ENCODE measurements around the gene DNAJB8.

Gene DNAJB8

DNA sequence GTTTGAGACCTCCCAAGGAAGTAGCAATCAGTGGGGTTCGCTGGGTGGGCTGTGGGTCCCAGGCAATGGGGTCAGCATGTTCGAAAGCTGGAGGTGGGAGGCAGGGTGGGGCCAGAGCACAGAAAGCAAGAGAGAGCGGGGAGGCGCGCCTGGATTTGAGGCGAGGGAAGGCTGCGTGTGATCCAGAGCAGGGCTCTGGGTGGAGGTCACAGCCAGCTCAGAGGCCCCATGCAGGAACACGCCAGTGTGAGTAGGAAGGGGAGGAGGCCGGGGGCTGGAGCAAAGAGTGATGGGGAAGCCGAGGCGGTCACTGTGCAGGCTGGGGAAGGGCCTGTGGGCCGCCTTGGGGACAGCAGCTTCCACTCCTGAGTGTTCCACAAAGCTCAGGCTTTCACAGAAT, 8.8 kb downstream of the DNAJB8 start:
- TF ChIP-seq ZNF274 (IDR thresholded peaks at IDR 0.05; ENCODE audit: low read depth, low read length): no peak
- H3K4me3 ChIP-seq (ENCODE audit: low read length): no peak overlapping the region

DNA sequence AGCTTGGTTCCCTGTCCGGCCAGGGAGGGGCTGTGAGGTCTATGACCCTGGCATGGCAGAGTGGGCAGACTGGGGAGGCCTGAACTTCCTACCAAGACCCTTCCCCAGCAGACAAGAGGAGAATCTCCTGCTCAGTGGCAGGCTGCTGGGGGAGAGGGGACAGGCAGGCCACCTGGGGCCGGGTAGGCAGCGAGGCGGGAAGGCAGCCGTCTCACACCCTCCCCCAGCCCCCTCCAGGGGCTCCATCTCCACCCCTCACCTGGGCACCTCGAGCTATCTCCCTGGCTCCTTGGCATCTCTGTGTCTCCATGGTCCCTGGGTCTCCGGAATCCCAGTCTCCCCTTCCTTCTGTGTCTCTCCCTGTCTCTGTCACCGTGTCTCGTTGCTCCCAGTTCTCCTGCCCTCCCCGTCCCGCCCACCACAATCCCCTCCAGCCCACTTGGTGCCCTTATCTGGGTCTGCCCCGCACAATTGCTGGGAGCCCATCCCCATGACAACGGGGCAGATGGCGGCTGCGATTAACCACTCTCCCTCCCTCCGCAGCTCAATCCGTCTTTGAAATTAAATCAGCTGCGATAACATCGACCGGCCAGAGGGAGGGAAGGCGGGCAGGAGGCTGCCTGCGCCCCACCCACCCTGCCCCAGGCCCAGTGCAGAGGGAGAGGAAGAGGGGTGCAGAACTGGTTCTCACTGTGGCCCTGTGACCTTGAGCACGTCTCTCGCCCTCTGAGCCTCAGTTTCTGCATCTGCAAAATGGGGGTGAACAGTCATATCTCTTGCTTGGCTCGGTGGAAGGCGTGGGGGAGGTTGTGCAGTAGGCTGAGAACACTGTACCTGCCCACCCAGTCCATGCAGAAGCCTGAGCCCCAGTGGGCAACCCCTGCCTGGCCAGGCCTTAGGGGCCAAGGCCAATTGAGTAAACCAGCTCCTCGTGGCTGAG, 9.6 kb downstream of the DNAJB8 start:
- TF ChIP-seq ZNF274 (IDR thresholded peaks at IDR 0.05; ENCODE audit: low read depth, low read length): no peak
- H3K4me3 ChIP-seq (ENCODE audit: low read length): no peak overlapping the region

DNA sequence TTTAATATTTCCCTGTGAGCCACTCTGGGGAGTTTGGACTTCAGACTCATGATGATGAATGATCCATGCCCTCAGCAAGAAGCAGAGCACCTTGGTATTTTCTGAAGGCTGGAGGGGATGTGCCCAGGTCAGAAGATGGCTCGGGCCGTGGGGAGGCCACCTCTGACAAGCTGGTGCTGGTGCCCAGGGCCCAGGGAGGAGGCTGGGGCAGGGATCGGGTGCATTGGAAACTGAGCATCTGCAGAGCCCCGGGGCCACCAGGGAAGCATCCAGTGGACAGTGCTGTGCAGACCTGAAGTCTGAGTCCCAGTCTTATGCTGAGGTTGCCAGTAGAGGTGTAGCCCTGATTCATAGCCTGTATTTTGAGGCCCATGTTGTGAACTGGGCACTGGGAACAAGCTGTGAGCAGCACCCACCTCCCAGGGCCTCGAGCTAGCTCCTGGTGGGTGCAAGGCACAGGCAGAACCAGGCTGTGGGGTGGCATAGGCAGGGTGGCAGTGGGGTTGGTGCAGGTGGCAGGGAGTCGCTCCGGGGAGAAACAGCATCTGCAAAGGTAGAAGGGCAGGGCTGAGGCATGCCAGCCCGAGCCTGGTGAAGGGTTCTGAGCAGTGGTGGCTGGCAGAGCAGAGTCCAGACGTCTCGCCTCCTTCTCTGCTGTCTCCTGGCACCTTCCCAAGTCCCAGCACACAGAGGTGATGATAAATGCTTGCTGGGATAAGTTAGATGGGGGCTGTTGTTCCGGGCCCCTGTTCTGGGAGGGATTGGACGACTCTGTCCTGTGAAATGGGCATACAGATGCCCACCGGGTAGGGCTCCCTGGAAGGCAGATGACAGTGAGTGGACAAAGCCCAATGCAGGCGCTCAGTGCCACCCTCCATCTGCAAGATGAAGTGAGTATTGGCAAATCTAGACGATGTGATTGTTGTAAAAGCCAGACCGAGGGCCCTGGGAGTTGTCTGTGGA, 10.6 kb downstream of the DNAJB8 start:
- TF ChIP-seq ZNF274 (IDR thresholded peaks at IDR 0.05; ENCODE audit: low read depth, low read length): no peak
- no peak overlapping the region for H3K4me3 ChIP-seq (ENCODE audit: low read length)

DNA sequence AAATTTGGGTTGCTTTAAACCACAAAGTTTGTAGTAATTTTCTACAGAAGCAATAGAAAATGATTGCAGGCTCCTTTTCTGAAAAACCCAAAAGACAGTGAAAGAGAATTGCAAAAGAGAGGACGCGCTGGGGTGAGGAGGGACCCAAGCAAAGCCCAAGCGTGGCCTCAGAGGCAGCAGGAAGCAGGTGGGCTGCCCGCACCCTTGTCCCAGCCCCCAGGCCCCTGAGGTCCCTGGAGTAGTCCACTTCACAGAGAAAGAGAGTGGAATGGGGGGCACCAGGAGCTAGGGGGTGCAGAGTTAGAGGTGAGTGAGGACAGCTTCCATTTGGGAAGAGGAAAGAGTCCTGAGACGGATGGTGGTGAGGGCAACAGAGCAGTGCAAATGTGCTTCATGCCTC, 11.6 kb downstream of the DNAJB8 start:
- no peak for TF ChIP-seq ZNF274 (IDR thresholded peaks at IDR 0.05; ENCODE audit: low read depth, low read length)
- H3K4me3 ChIP-seq (ENCODE audit: low read length): no peak overlapping the region

DNA sequence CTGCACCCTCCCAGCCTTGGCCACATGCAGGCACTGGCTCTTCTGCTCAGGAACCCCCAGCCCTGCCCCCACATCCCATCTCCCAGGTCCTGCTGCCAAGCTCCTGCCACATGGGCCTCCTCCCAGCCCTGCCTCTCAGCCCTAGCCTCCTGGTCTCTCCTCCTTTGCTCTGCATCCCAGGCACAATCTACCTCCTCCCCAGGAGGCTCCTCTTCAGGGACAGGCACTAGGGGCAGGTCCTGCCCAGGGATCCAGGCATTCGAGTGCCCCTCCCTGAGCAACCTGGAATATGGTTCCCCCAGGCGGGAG, 12.4 kb downstream of the DNAJB8 start:
- H3K4me3 ChIP-seq (ENCODE audit: low read length): no peak overlapping the region
- TF ChIP-seq ZNF274 (IDR thresholded peaks at IDR 0.05; ENCODE audit: low read depth, low read length): no peak

DNA sequence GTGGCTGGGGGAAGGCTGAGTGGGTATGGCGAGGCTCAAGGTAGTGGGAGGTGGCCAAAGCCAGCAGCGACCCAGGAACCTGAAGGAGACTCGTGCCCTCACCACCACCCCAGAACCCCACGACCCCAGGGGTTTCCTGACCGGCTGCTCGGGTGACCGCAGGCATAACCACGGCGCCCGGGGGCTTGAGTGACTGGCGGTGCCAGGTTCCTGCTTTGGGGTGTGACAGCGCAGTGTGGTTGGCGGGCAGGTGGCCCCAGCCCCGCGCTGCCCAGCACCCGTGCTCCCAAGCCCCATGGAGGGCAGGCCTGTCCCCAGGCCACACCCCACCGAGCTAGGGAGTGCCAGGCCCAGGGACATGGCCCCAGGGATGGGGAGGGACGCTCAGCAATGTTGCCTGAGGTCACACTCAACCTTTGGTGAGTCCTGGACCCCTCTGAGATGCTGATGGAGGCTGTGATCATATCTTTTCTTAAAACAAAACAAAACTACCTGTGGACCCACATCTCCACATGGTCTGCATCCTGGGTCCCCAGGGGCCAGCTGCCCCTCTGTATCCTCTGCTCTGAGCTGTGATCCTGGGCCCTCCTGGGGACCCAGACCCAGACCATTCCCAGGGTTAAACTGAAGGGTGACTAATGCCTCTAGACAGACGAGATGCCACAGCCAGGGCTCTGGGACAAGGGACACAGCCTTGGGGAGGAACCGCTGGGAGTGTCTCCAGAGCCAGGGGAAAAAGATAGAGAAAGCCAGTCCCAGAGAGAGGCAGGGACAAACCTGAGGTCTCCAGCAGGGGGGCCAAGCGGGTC, 13.0 kb downstream of the DNAJB8 start:
- no peak overlapping the region for H3K4me3 ChIP-seq (ENCODE audit: low read length)
- TF ChIP-seq ZNF274 (IDR thresholded peaks at IDR 0.05; ENCODE audit: low read depth, low read length): no peak

DNA sequence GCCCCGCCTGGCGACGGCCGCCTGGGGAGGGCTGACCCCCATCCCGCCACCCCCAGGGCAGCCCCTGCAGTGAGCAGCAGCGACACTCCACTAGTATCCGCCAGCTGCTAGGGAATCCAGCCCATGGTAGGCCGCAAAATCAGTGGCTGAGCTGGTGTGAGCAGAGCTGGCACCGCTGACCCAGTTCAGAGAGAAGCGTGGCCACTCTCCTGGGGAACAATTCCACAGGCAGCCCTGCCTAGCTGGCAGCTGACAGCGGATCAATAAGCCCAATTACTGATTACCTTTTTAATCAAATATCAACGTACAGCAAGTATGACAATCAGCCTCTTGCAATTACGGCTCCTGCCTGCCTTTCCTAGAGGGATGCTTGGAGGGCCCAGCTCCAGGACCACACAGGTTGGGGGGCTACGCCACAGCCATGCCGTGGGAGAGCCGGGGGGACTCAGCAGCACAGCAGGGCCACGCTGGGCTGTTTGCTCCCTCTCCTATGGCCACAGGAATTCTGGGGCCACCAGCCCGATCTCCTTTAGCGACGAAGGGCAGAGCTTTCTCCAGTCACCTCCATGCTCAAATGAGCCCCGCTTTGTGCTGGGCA, 13.9 kb downstream of the DNAJB8 start:
- H3K4me3 ChIP-seq (ENCODE audit: low read length): no peak overlapping the region
- no peak for TF ChIP-seq ZNF274 (IDR thresholded peaks at IDR 0.05; ENCODE audit: low read depth, low read length)

DNA sequence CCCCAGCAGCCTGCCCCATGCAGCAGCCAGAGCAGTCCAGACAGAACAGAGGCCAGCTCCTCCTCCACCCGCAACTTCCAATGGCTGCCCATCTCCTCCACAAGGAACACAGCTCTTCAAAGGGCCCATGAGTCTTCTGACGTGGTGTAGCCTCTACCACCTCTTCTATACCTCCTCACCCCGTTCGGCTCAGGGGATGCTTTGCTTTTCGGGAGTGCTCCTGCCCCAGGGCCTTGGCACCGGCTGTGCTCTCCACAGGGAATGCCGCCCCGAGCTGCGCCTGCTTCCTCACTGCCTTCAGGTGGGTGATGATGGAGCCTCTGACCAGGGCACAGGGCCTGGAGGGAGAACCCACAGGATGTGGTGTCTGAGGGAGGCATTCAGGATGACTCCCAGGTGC, 14.6 kb downstream of the DNAJB8 start:
- H3K4me3 ChIP-seq (ENCODE audit: low read length): no peak overlapping the region
- no peak for TF ChIP-seq ZNF274 (IDR thresholded peaks at IDR 0.05; ENCODE audit: low read depth, low read length)

DNA sequence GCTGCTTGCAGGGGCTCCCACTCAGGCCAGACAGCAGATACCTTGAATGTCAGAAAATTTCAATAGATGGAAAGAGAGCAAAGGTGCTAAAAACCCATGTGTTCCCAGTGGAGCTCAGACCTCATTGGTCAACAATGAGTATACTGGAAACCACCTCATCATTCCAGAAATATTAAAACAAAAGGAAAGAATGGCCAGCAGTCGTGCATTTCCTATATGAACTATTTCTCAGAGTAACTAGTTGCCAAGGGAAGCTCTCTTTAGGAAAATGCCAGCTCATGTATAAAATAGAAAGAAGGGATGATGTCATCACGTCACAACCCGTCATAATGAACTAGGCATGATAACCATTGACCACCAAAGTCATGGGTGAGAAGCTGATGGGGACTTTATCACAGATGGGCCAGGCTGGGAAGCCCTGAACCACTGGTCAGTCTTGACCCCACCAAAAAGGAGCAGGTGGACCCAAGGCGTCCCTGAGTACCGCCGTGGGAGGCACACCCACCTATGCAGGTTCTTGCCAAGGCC, 17.5 kb downstream of the DNAJB8 start:
- TF ChIP-seq ZNF274 (IDR thresholded peaks at IDR 0.05; ENCODE audit: low read depth, low read length): no peak
- no peak overlapping the region for H3K4me3 ChIP-seq (ENCODE audit: low read length)

DNA sequence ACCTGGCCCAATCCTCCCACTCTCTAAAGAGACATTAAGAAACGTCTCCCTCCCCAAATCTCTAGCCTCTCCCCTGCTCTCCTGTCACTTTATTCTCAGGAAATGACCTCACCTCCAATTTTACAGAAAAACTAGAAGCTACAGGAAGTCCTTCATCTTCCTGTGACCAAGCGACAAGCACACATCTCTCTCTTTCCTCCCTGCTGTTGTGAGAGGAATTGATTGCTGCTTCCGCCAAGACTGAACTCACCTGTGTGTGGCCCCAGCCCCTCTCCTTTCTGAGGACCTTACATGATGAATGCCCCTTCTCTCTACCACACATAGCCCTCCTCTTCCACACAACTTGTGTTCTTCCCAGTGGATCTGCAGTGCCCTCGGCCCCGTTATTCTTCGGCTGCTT, 18.2 kb downstream of the DNAJB8 start:
- TF ChIP-seq ZNF274 (IDR thresholded peaks at IDR 0.05; ENCODE audit: low read depth, low read length): no peak
- H3K4me3 ChIP-seq (ENCODE audit: low read length): no peak overlapping the region

DNA sequence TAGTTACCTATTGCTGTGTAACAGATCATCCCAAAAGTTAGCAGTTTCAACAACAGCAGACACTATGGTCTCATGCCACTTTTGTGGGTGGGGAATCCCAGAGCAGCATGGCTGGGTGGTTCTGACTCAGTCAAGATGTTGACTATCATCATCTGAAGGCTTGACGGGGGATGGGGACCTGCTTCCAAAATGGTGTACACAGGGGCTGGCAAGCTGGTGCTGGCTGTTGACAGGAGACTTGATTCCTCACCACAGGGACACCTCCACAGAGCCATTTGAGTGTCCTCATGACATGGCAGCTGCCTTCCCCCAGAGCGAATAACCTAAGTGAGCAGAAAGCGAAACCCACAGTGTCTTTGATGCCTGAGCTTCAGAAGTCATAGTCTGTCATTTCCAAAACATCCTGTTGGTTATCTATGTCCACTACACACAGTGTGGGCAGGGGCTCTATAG, 19.1 kb downstream of the DNAJB8 start:
- H3K4me3 ChIP-seq (ENCODE audit: low read length): no peak overlapping the region

DNA sequence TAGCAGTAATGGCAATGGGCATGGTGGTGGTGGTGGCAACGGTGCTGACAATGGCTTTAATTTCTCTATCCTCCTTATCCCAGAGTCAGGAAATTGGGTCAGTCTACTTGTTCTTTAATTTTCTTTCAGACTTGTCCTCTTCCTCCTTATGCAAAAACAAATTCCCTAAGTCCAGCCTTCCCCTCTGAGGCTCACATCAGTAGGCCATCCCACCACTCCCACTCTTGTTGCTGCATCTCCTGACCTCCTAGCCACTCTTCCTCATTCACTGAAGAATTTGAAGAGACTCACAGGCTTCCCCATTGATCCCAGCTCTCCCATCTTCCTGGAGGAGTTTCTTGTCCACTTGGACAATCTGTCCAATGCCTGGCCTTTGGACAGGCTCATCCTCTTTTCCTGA, 19.9 kb downstream of the DNAJB8 start:
- H3K4me3 ChIP-seq (ENCODE audit: low read length): no peak overlapping the region

More for the DNA sequence above, 19.1 kb downstream of the DNAJB8 start:
- TF ChIP-seq ZNF274 (IDR thresholded peaks at IDR 0.05; ENCODE audit: low read depth, low read length): no peak

DNA sequence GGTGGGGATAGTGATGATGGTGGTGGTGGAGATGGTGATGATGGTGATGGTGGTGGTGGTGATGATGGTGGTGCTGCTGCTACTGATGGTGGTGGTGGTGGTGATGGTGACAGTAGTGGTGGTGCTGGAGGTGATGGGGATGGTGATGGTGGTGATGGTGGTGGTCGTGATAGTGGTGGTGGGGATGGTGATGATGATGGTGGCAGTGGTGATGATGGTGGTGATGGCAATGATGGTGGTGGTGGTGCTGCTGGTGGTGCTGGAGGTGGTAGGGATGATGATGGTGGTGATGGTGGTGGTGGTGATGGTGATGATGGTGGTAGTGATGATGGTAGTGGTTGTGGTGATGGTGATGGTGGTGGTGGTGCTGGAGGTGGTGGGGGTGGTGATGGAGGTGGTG, 21.3 kb downstream of the DNAJB8 start:
- H3K4me3 ChIP-seq (ENCODE audit: low read length): no peak overlapping the region
- no peak for TF ChIP-seq ZNF274 (IDR thresholded peaks at IDR 0.05; ENCODE audit: low read depth, low read length)

More for the DNA sequence above, 19.9 kb downstream of the DNAJB8 start:
- TF ChIP-seq ZNF274 (IDR thresholded peaks at IDR 0.05; ENCODE audit: low read depth, low read length): no peak
